Nasal cavity respiratory epithelium epithelial cell of viscerocranial mucosa (primary cell): ENCODE measurements around the gene PRDX3. TPM values are rescaled to one million over a fixed set of nuclear protein-coding genes. Genes with fewer than 3 reads are reported as not detected.

Experiments used
- total RNA-seq: library from RNA; depleted of rRNA; stranded (reverse); fragments of >200 nt; gene quantifications from 2 replicates; pipeline ENCODE4 v1.2.3, GENCODE V29; 2014

Gene PRDX3
- total RNA-seq = 120 and 172 TPM in 2 replicates

GRCh38 chr10:119178372-119179119 lies at the start of gene PRDX3:
Gene PRDX3, minus strand, starts transcription at chr10:119178812. Its CDS starts 22 bp downstream, at chr10:119178790.

GRCh38 chr10:119207366-119207666 lies 28.7 kb upstream of the PRDX3 start, which contains the start of gene GRK5:
Gene GRK5, plus strand, starts transcription at chr10:119207571. Its CDS starts 347 bp downstream, at chr10:119207918.

GRCh38 chr10:119165171-119166117 lies 13.2 kb downstream of the PRDX3 start, which contains the start of gene SFXN4:
Gene SFXN4, minus strand, starts transcription at chr10:119165714. Its CDS starts 67 bp downstream, at chr10:119165647.

Other genes with a start within 250 kb of the PRDX3 start
- 0.68 and 2.1 TPM in 2 replicates for gene NANOS1, start 149.1 kb downstream of the PRDX3 start, total RNA-seq
- gene EIF3A, start 98.0 kb downstream of the PRDX3 start, total RNA-seq = 179 and 222 TPM in 2 replicates
- 48.5 and 72.3 TPM in 2 replicates for gene DENND10, start 74.7 kb downstream of the PRDX3 start, total RNA-seq
- gene SFXN4, start 13.1 kb downstream of the PRDX3 start, total RNA-seq = 24.3 and 30.4 TPM in 2 replicates
- 3.1 and 4.9 TPM in 2 replicates for gene GRK5, start 28.8 kb upstream of the PRDX3 start, total RNA-seq